NCI-H1048 (cell line): ENCODE data around the gene TRAPPC4.
A peak's percentile ranks its signal among the peaks of the same experiment; 100 is the strongest.
"Not testable (repeated sequence)": the region's sequence is repeated elsewhere in the genome, so short reads cannot be mapped to it uniquely, and the experiment has no call there.

Experiments
- DNase-seq: peaks from one replicate; lab custom pipeline; 2025; lab: John Stamatoyannopoulos, UW

Gene TRAPPC4

GRCh38 chr11:119014209-119014924 is 4.2 kb upstream of the TRAPPC4 start:
- DNase-seq: no peak

- DNase-seq: no peak
Measured at GRCh38 chr11:119015054-119015611, 3.4 kb upstream of the TRAPPC4 start.

GRCh38 chr11:119016216-119017009 is 2.2 kb upstream of the TRAPPC4 start:
- no peak for DNase-seq

GRCh38 chr11:119017377-119017776 is 1.2 kb upstream of the TRAPPC4 start:
- not testable (repeated sequence) for DNase-seq

- no peak for DNase-seq
Measured at GRCh38 chr11:119019996-119020395, 1.4 kb downstream of the TRAPPC4 start.

- no peak for DNase-seq
Measured at GRCh38 chr11:119021631-119022030, 3.1 kb downstream of the TRAPPC4 start.

- no peak for DNase-seq
Measured at GRCh38 chr11:119023741-119024140, 5.2 kb downstream of the TRAPPC4 start.

DNA sequence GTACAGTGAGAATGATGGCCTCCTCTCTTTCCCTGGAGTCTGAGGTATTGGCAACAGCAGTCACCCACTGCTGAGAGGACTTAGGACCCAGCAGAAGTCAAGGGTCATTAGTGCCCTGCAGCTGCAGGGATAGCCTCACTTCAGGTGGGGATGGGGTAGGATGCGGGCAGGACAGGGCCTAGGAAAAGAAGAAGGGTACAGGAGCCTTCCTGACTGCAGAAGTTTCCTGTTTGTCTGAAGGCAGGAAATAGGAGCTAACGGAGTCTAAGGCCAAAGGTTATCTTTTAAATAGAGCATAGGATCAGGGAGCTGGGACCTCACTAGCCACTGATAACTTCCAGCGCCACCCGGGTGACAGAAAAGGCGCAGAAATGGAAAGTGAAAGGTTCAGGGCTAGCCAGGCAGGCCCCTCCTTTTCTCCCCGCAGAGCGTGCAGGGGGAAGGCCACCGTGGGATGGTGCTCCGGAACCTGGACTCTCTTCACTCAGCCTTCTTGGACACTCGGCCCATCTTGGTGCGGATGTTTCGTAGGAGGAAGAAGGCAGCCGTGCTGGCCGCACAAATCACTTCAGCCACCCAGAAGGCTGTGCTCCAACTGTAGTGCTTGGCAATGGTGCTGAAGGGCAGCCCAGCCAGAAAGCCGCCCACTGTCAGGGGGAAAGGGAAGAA is 6.0 kb downstream of the TRAPPC4 start:
- no peak for DNase-seq

GRCh38 chr11:119025099-119025473 is 6.5 kb downstream of the TRAPPC4 start:
- DNase-seq: no peak

DNA sequence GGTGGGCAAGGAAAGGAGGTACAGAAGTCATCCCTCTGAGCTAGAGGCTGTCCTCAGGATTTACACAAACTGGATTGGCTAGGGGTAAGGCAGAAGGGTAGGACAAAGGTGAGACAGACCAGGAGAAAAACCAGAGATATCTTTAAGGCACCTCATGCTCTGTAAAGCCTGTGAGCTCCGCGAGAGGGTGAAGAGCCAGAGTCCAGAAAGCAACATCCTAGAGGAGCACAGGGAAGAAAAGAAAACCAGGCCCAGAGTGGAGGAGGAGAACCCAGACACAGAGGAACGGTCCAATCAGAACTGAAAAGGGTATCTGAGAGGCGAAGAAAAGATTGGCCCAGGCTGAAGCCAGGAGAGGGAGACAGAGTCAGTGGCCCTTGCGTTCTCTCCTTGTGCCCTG is 7.0 kb downstream of the TRAPPC4 start:
- no peak for DNase-seq

GRCh38 chr11:119025978-119026766 is 7.6 kb downstream of the TRAPPC4 start:
- no peak for DNase-seq

- DNase-seq: no peak
Measured at GRCh38 chr11:119026970-119027369, 8.4 kb downstream of the TRAPPC4 start.

- DNase-seq: no peak
Measured at GRCh38 chr11:119027561-119028345, 9.2 kb downstream of the TRAPPC4 start.

- DNase-seq: no peak
Measured at GRCh38 chr11:119028346-119029068, 9.9 kb downstream of the TRAPPC4 start.

DNA sequence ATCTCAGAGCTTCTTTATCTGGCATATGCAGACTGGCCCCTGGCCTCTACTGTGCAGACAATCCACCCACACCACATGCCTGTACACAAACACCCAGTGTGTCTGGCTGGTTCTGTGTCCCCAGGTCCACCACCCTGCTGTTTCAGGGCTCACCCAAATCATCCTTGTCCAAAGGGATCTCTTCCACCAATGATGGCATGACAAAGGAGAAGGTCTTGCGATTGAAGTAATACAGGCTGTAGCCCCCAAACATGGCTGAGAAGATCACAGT is 10.4 kb downstream of the TRAPPC4 start:
- DNase-seq: no peak

DNA sequence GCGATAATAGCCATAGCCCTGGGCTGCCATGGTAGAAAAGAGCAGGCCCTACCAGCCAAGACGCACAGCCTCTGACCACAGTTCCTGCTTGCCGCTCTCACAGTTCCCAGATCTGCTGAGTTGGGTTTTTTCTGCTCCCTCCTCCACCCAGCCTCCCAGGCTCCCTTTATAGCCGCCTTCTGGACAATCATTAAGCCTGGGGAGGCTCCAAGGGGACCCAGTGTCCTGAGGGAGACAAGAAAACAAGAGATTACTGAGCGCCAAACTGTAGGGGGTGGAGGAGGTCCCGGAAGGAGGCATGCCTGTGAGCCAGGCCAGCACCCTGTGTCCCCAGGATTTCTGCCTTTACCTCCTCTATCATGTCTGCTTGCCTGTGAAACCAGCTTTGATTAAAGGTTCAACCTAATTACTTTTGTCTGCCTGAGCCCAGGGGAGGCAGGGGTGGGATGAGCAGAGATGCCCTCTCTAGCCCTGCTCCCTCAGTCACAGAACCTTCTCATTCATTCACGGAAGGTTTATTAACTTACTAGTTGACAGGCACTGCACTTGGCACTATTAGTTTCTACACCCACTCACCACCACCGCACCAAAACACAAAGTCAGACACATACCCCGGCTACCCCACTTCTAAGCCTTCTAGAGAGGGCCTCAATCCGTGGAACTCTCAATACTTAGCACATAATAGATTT is 10.9 kb downstream of the TRAPPC4 start:
- no peak for DNase-seq

- DNase-seq: no peak
Measured at GRCh38 chr11:119030029-119030328, 11.4 kb downstream of the TRAPPC4 start.

GRCh38 chr11:119030329-119031047 is 11.9 kb downstream of the TRAPPC4 start, which contains the start of gene SLC37A4:
SLC37A4 (minus strand) TSS chr11:119030877.
- peak; percentile 94 for DNase-seq

- no peak for DNase-seq
Measured at GRCh38 chr11:119031912-119032280, 13.3 kb downstream of the TRAPPC4 start.
